ENCODE data around the gene HOOK2. TPM values are rescaled to one million over a fixed set of nuclear protein-coding genes. Genes with fewer than 3 reads are reported as not detected.

The HOOK2 gene
- polyA plus RNA-seq, 3 donors = 0.55 to 28.6 (median 1.1) TPM

- Mint-ChIP-seq H3K4me1 (peaks cover 31% of the 10 kb centered on the region), H3K9me3 (peaks cover 0 to 9% (median 0%) of the 10 kb centered on the region in 7 donors), H3K27ac (peak overlapping the region; percentile 91 to 100 (median 95)), H3K36me3 (peaks cover 2 to 23% of the 10 kb centered on the region in 2 donors), H3K4me3 (peak overlapping the region; percentile 84 to 87), H3K27me3 (ENCODE audit: low read depth in 3 of 3) (peaks cover 0 to 4% (median 2%) of the 10 kb centered on the region in 3 donors)
- Histone ChIP-seq H4K20me1 (ENCODE audit: insufficient read depth, low read length) (peaks cover 46% of the 10 kb centered on the region), H3K36me3 (replicated peaks in 1 of 2; ENCODE audit: control insufficient read depth in 1 of 2, insufficient read depth in 2 of 2, low read length in 2 of 2) (no peaks in the 10 kb centered on the region), H3K27ac (ENCODE audit: low read depth in 1 of 2, low read length in 2 of 2) (peak overlapping the region; percentile 95 to 100), H3K4me2 (replicated peaks; ENCODE audit: extremely low read depth, low read length, poor library complexity, severe bottlenecking) (peak overlapping the region; percentile 99), H3K4me3 (replicated peaks in 1 of 3; ENCODE audit: low read depth in 2 of 3, low read length in 3 of 3) (peak overlapping the region in 2 of 3 experiments; percentile 86 to 100), H3K9me3 (replicated peaks in 1 of 2; ENCODE audit: control insufficient read depth in 1 of 2, insufficient read depth in 1 of 2, low read length in 2 of 2) (no peaks in the 10 kb centered on the region), H2AFZ (ENCODE audit: insufficient read depth, low read depth, low read length, poor library complexity, severe bottlenecking) (no peak overlapping the region), H3K4me1 (ENCODE audit: control insufficient read depth in 1 of 2, insufficient read depth in 2 of 2, low read length in 2 of 2) (peaks cover 35 to 38% of the 10 kb centered on the region in 2 donors), H3K9ac (ENCODE audit: insufficient read depth, low read length, poor library complexity, severe bottlenecking) (peak overlapping the region; percentile 27), H3K79me2 (ENCODE audit: insufficient read depth, low read length) (peaks cover 48% of the 10 kb centered on the region), H3K27me3 (ENCODE audit: control insufficient read depth in 2 of 2, insufficient read depth in 2 of 2, low read length in 2 of 2) (peaks cover 0 to 1% of the 10 kb centered on the region in 2 donors)
- peak in 1 of 3 donors; percentile 31 for DNase-seq
- intact Hi-C loops (cut with micrococcal nuclease) = loop anchor here (2.0 to 10.0 kb wide), 7 partner anchors 16 to 357 kb away; partner anchors contain the start of genes CALR (in 1 of the 2), IER2 (in 1 of the 2), MAN2B1 (in 1 of the 2) and STX10 (in 1 of the 2)
- TF ChIP-seq, protein P1, sequence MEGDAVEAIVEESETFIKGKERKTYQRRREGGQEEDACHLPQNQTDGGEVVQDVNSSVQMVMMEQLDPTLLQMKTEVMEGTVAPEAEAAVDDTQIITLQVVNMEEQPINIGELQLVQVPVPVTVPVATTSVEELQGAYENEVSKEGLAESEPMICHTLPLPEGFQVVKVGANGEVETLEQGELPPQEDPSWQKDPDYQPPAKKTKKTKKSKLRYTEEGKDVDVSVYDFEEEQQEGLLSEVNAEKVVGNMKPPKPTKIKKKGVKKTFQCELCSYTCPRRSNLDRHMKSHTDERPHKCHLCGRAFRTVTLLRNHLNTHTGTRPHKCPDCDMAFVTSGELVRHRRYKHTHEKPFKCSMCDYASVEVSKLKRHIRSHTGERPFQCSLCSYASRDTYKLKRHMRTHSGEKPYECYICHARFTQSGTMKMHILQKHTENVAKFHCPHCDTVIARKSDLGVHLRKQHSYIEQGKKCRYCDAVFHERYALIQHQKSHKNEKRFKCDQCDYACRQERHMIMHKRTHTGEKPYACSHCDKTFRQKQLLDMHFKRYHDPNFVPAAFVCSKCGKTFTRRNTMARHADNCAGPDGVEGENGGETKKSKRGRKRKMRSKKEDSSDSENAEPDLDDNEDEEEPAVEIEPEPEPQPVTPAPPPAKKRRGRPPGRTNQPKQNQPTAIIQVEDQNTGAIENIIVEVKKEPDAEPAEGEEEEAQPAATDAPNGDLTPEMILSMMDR (IDR thresholded peaks at IDR 0.05) = no peak
- 95% methylated on average over 6 of the region's 9 CpGs for WGBS (ENCODE audit: insufficient coverage)
These were observed 19.6 kb upstream of the HOOK2 start for GRCh38 chr19:12794971-12795381.

GRCh38 chr19:12794196-12794941 lies 19.0 kb upstream of the HOOK2 start:
- H3K79me2 ChIP-seq (ENCODE audit: insufficient read depth, low read length) = peaks cover 49% of the 10 kb centered on the region
- peaks cover 0 to 9% (median 0%) of the 10 kb centered on the region in 7 donors for H3K9me3 Mint-ChIP-seq
- peak overlapping the region; percentile 86 to 100 (median 100) for H3K4me3 ChIP-seq (replicated peaks in 1 of 3; ENCODE audit: low read depth in 2 of 3, low read length in 3 of 3)
- peaks cover 2 to 17% of the 10 kb centered on the region in 2 donors for H3K36me3 Mint-ChIP-seq
- H3K27ac ChIP-seq (ENCODE audit: low read depth in 1 of 2, low read length in 2 of 2) = peak overlapping the region; percentile 95 to 100
- H3K9me3 ChIP-seq (replicated peaks in 1 of 2; ENCODE audit: control insufficient read depth in 1 of 2, insufficient read depth in 1 of 2, low read length in 2 of 2) = no peaks in the 10 kb centered on the region
- peak overlapping the region; percentile 99 for H3K4me2 ChIP-seq (replicated peaks; ENCODE audit: extremely low read depth, low read length, poor library complexity, severe bottlenecking)
- peak overlapping the region; percentile 100 for H3K9ac ChIP-seq (ENCODE audit: insufficient read depth, low read length, poor library complexity, severe bottlenecking)
- no peaks in the 10 kb centered on the region for H3K36me3 ChIP-seq (replicated peaks in 1 of 2; ENCODE audit: control insufficient read depth in 1 of 2, insufficient read depth in 2 of 2, low read length in 2 of 2)
- H3K27me3 Mint-ChIP-seq (ENCODE audit: low read depth in 3 of 3) = peaks cover 0 to 4% (median 0%) of the 10 kb centered on the region in 3 donors
- peak; percentile 41 to 49 (median 44) for DNase-seq
- H3K4me3 Mint-ChIP-seq = peak overlapping the region; percentile 84 to 87
- H2AFZ ChIP-seq (ENCODE audit: insufficient read depth, low read depth, low read length, poor library complexity, severe bottlenecking) = no peak overlapping the region
- 96% methylated on average over 2 of the region's 7 CpGs for WGBS (ENCODE audit: insufficient coverage)
- peak overlapping the region; percentile 91 to 100 (median 95) for H3K27ac Mint-ChIP-seq
- H3K4me1 ChIP-seq (ENCODE audit: control insufficient read depth in 1 of 2, insufficient read depth in 2 of 2, low read length in 2 of 2) = peaks cover 35 to 38% of the 10 kb centered on the region in 2 donors
- H4K20me1 ChIP-seq (ENCODE audit: insufficient read depth, low read length) = peaks cover 46% of the 10 kb centered on the region
- intact Hi-C loops (cut with micrococcal nuclease) = loop anchor here (2.0 to 10.0 kb wide), 5 partner anchors 16 to 358 kb away; partner anchors contain the start of genes CALR (in 1 of the 2), IER2 (in 1 of the 2), MAN2B1 (in 1 of the 2) and STX10 (in 1 of the 2)
- TF ChIP-seq, protein P1 (IDR thresholded peaks at IDR 0.05) = no peak
- H3K4me1 Mint-ChIP-seq = peaks cover 31% of the 10 kb centered on the region
- H3K27me3 ChIP-seq (ENCODE audit: control insufficient read depth in 2 of 2, insufficient read depth in 2 of 2, low read length in 2 of 2) = no peaks in the 10 kb centered on the region

Data from CD14-positive monocyte (primary cell).